ENCODE data around the gene WDR7. TPM values are rescaled to one million over a fixed set of nuclear protein-coding genes. Genes with fewer than 3 reads are reported as not detected.

WDR7 gene
- total RNA-seq, 1 experiment from 2014 or later = 7.8 TPM

DNA sequence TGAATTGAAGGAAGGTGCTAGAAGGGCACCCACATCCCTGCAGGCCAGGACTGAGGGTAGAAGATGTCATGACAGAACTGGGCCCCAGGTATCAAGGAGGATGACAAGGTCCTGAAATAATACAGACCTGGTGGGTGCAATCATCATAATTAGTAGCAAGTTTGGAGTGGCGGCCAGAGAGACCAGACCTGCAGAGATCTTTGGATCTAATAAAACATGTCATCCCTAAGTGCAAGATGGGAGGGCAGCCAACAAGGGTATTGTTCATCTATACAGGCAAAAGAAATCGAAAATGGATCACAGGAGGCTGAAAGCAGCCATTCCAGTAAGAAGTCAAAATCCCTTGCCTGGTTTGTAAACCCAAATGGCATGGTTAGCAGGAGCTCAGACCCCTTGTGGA, 384.4 kb downstream of the WDR7 start:
- no peaks in the 10 kb centered on the region for H3K9me3 Mint-ChIP-seq (ENCODE audit: unreplicated experiment)
- TF ChIP-seq, protein P1, sequence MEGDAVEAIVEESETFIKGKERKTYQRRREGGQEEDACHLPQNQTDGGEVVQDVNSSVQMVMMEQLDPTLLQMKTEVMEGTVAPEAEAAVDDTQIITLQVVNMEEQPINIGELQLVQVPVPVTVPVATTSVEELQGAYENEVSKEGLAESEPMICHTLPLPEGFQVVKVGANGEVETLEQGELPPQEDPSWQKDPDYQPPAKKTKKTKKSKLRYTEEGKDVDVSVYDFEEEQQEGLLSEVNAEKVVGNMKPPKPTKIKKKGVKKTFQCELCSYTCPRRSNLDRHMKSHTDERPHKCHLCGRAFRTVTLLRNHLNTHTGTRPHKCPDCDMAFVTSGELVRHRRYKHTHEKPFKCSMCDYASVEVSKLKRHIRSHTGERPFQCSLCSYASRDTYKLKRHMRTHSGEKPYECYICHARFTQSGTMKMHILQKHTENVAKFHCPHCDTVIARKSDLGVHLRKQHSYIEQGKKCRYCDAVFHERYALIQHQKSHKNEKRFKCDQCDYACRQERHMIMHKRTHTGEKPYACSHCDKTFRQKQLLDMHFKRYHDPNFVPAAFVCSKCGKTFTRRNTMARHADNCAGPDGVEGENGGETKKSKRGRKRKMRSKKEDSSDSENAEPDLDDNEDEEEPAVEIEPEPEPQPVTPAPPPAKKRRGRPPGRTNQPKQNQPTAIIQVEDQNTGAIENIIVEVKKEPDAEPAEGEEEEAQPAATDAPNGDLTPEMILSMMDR (IDR thresholded peaks at IDR 0.05; ENCODE audit: insufficient read depth in 1 of 2, low read depth in 1 of 2, low read length in 1 of 2, severe bottlenecking in 1 of 2, unreplicated experiment in 1 of 2) = no peak
- Histone ChIP-seq H3K4me1 (no peaks in the 10 kb centered on the region), H3K4me3 (ENCODE audit: low read depth, low read length) (no peak overlapping the region), H3K27me3 (replicated peaks; ENCODE audit: control insufficient read depth, insufficient read depth, low read length) (no peaks in the 10 kb centered on the region), H3K36me3 (ENCODE audit: control insufficient read depth, insufficient read depth, low read length) (no peaks in the 10 kb centered on the region), H3K9me3 (no peaks in the 10 kb centered on the region)
- ChIA-PET POLR2A (no interaction called here), CTCF (no interaction called here)
- intact Hi-C loops (cut with micrococcal nuclease; ENCODE audit: unreplicated experiment) = no loop called here
- no peaks in the 10 kb centered on the region for H3K36me3 Mint-ChIP-seq (ENCODE audit: insufficient read depth, unreplicated experiment)
- BruUV-seq (replicated peaks) = no TSS peak
- H3K4me3 Mint-ChIP-seq (ENCODE audit: unreplicated experiment) = no peak overlapping the region
- no peak for DNase-seq
- H3K27me3 Mint-ChIP-seq (ENCODE audit: insufficient read depth, unreplicated experiment) = no peaks in the 10 kb centered on the region
- no peaks in the 10 kb centered on the region for H3K4me1 Mint-ChIP-seq (ENCODE audit: low read depth, unreplicated experiment)
- no peak overlapping the region for H3K27ac Mint-ChIP-seq (ENCODE audit: unreplicated experiment)

DNA sequence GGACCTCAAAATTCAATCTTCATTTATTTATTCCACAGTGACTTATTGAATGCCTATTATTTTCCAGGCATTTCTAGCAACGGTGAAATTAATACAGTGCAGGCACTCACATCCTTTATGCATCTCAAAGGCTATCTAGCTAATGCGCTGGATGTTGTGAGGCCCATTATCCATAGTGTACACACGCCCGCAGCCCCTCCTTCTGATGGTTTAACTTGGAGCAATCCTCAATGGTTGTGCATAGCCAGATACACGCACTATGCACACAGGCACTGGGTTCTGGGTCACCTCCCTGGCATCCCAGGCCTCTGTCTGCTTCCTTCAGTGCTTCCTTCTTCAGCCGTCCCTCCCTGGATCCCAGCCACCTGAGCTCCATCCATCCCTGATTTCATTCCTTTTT, 387.2 kb downstream of the WDR7 start:
- no peak overlapping the region for H3K4me3 ChIP-seq (ENCODE audit: low read depth, low read length)
- H3K36me3 ChIP-seq (ENCODE audit: control insufficient read depth, insufficient read depth, low read length) = no peaks in the 10 kb centered on the region
- H3K27me3 ChIP-seq (replicated peaks; ENCODE audit: control insufficient read depth, insufficient read depth, low read length) = no peaks in the 10 kb centered on the region
- Mint-ChIP-seq H3K36me3 (ENCODE audit: insufficient read depth, unreplicated experiment) (no peaks in the 10 kb centered on the region), H3K27me3 (ENCODE audit: insufficient read depth, unreplicated experiment) (no peaks in the 10 kb centered on the region), H3K27ac (ENCODE audit: unreplicated experiment) (no peak overlapping the region), H3K9me3 (ENCODE audit: unreplicated experiment) (no peaks in the 10 kb centered on the region), H3K4me1 (ENCODE audit: low read depth, unreplicated experiment) (no peaks in the 10 kb centered on the region), H3K4me3 (ENCODE audit: unreplicated experiment) (no peak overlapping the region)
- no peaks in the 10 kb centered on the region for H3K4me1 ChIP-seq
- DNase-seq = no peak
- TF ChIP-seq, protein P1 (IDR thresholded peaks at IDR 0.05; ENCODE audit: insufficient read depth in 1 of 2, low read depth in 1 of 2, low read length in 1 of 2, severe bottlenecking in 1 of 2, unreplicated experiment in 1 of 2) = no peak
- intact Hi-C loops (cut with micrococcal nuclease; ENCODE audit: unreplicated experiment) = no loop called here
- ChIA-PET POLR2A (no interaction called here), CTCF (interaction anchor here (0.6 kb wide), 1 partner anchor 397 kb away, joined by 6 read pairs; the partner anchor contains the start of gene ONECUT2)
- no TSS peak for BruUV-seq (replicated peaks)
- H3K9me3 ChIP-seq = no peaks in the 10 kb centered on the region

DNA sequence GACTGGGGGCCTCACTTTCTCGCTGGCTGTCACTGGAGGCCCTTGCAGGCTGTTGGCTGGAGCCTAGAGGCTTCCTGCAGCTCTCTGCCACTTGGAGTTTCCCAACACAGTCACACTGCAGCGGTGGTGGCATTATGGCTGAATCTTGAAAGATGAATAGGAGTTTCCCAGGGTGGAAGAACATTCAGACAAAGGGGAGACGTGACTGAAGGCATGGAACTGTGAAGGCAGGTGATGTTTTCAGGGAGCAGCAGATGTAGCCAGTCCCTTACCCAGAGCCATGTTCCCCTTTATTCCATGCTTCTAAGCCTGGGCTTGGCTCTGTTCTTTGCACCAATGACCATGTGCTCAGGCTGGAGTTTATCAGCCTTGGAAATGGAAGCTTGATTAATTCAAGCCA, 389.0 kb downstream of the WDR7 start:
- no peak overlapping the region for H3K27ac Mint-ChIP-seq (ENCODE audit: unreplicated experiment)
- H3K9me3 Mint-ChIP-seq (ENCODE audit: unreplicated experiment) = no peaks in the 10 kb centered on the region

More for the DNA sequence above, 389.0 kb downstream of the WDR7 start:
- Histone ChIP-seq H3K9me3 (no peaks in the 10 kb centered on the region), H3K4me3 (ENCODE audit: low read depth, low read length) (no peak overlapping the region), H3K27me3 (replicated peaks; ENCODE audit: control insufficient read depth, insufficient read depth, low read length) (no peaks in the 10 kb centered on the region), H3K36me3 (ENCODE audit: control insufficient read depth, insufficient read depth, low read length) (no peaks in the 10 kb centered on the region), H3K4me1 (no peaks in the 10 kb centered on the region)
- ChIA-PET CTCF (no interaction called here), POLR2A (no interaction called here)
- Mint-ChIP-seq H3K27me3 (ENCODE audit: insufficient read depth, unreplicated experiment) (peaks cover 9% of the 10 kb centered on the region), H3K4me1 (ENCODE audit: low read depth, unreplicated experiment) (no peaks in the 10 kb centered on the region), H3K36me3 (ENCODE audit: insufficient read depth, unreplicated experiment) (no peaks in the 10 kb centered on the region), H3K4me3 (ENCODE audit: unreplicated experiment) (no peak overlapping the region)
- no TSS peak for BruUV-seq (replicated peaks)
- intact Hi-C loops (cut with micrococcal nuclease; ENCODE audit: unreplicated experiment) = no loop called here
- no peak for DNase-seq
- TF ChIP-seq, protein P1 (IDR thresholded peaks at IDR 0.05; ENCODE audit: insufficient read depth in 1 of 2, low read depth in 1 of 2, low read length in 1 of 2, severe bottlenecking in 1 of 2, unreplicated experiment in 1 of 2) = no peak
